ENCODE data around the gene TBR1. TPM values are rescaled to one million over a fixed set of nuclear protein-coding genes. Genes with fewer than 3 reads are reported as not detected.

Gene TBR1
- 0.05 and 0.10 TPM in 2 replicates for total RNA-seq

DNA sequence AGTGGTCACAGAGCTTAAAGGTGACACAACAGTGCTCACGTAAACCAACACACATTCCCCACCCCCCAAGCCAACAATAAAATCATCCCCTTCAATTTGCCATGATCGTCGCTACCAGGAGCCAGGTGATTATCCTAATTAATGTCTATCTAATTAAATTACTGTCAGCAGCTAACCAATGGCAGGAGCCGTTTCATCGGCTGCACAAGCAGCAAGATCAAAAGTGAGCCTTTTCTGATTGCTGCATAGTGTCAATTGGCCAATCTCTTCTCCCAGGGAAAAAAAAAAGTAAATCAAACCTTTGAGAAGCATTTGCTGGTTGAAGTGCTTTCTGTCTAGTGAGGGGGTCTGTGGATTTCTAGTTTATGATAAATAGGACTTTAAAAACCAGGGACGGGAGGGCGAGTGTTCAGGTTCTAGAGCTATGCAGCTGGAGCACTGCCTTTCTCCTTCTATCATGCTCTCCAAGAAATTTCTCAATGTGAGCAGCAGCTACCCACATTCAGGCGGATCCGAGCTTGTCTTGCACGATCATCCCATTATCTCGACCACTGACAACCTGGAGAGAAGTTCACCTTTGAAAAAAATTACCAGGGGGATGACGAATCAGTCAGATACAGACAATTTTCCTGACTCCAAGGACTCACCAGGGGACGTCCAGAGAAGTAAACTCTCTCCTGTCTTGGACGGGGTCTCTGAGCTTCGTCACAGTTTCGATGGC is at the start of gene TBR1:
TSS of gene TBR1 (plus strand) at position 311 of the 721 bp plus-strand sequence. CDS start at position 425, 114 bp downstream.
- intact Hi-C loops (cut with micrococcal nuclease), result loop anchor here (1.0 to 5.0 kb wide), 3 partner anchors 9 to 174 kb away; partner anchors contain the start of gene PSMD14

DNA sequence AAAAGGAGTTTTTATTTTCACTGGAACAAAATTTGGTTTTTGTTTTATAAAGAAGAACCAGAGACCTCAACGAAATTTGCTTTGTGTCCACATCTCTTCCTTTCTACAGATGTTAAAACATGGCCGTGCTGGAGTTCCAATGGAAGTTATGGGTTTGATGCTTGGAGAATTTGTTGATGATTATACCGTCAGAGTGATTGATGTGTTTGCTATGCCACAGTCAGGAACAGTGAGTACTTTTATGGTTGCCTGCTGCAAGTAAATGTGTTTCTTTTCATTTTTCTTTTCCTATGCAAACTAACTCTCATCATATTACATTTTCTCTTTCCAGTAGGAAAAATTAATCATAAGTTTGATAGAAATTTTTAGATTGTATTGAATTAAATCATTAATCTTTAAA is 48.4 kb upstream of the TBR1 start:
- intact Hi-C loops (cut with micrococcal nuclease), result no loop called here

DNA sequence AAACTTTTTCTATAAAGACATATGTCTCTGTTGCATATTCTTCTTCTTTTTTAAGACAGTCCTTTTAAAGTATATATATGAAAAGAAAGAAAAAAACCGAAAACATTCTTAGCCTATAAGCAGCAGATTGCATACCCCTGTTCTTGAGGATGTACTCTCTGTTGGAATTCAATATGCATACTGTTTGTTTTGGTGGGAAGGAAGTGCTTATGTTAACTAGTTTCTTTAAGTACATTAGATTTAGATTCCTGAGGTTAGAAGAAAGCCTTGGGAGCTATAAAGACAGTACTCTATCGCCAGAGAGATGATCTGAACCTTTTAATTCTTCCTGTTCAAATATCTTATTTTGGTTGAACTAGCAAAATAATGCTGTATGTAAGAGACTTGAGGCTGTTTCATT is 46.8 kb upstream of the TBR1 start:
- intact Hi-C loops (cut with micrococcal nuclease), result no loop called here

DNA sequence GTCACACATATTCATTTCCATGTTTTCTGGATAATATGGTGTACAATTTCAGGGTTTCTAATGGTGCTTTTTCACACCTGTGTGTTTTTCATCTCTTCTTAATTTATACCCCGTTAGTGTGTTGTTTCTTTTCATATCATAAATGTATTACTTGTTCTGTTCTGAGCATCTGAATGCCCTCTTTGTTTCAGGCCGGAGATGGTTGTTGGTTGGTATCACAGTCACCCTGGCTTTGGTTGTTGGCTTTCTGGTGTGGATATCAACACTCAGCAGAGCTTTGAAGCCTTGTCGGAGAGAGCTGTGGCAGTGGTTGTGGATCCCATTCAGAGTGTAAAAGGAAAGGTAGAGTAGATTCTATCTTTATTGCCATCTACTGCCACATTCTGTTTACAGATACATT is 45.1 kb upstream of the TBR1 start:
- intact Hi-C loops (cut with micrococcal nuclease), result no loop called here

DNA sequence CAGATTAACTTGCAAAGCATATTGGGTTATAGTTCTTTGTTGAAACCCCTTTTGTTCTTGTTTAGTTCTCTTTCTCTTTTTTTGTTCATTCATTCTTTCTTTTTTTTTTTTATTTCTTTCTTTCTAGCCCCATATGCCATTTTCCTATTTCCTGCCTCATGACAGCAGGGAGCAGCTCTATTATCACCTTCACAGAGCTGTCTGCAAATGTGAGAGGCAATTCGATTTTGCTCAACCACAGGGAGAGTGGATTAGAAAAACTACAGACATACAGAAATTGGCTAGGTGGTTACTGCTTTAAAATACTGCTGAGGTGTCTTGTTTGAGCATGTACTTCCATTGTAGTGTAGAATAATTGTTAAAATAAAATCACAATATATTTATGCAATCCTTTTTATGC is 44.2 kb upstream of the TBR1 start:
- intact Hi-C loops (cut with micrococcal nuclease), result no loop called here

DNA sequence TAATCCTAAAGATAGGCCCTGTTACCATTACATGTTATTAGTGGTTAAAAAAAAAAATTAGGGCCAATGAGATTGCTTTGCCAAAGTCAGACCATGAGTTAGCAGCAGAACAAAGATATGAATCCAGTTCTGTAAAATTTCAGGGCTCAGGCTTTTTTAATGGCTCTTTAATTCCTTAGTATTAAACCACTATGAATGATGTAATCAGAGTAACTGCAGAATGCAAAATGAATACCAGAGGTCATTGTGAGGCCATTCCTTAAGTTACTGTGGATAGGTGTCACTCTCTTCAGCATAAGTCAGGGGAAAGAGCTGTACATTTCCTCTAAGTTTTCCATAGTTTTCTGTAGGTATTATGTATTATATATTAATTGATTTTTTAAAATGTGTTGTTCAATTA is 42.2 kb upstream of the TBR1 start:
- intact Hi-C loops (cut with micrococcal nuclease), result no loop called here

DNA sequence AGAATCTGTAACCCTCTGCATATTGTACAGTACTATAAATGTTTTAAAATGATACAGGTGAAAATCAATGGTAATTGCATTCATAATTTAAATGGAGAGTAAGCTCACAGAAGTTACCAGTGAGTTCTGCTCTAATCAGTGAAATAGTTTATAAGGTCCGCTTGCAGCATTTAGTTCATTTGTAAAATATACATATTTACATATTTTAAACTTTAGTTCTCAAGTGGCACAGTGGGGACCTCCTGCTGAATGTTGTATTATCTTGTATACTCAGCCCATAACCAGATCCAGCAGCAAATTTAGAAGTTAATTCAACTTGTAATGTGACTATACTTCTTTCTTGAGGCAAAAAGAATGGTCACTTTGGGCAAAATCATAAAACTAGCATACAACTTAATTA is 41.7 kb upstream of the TBR1 start:
- intact Hi-C loops (cut with micrococcal nuclease), result no loop called here

DNA sequence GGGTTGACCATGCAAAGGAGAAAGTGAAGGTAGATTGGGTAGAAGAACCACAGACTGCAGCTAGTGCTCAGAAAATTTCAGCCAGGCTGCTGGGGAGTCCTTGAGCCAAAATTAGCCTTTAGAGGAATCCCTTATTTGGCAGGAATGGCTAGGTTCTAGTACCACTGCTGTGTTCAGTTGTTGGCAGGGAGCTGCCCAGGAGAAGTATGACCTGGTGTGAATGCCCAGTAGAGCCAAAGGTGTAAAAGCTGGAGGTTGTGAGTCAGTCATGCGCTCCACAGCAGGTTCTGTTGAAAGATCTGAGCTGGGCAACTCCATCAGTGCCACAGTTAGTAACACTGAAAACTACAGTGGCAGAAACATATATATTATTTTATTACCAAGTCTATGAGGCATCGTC is 36.4 kb upstream of the TBR1 start:
- intact Hi-C loops (cut with micrococcal nuclease), result loop anchor here (5.0 to 10.0 kb wide), 5 partner anchors 33 to 1665 kb away; partner anchors contain the start of genes IFIH1, MARCHF7 and TANK

DNA sequence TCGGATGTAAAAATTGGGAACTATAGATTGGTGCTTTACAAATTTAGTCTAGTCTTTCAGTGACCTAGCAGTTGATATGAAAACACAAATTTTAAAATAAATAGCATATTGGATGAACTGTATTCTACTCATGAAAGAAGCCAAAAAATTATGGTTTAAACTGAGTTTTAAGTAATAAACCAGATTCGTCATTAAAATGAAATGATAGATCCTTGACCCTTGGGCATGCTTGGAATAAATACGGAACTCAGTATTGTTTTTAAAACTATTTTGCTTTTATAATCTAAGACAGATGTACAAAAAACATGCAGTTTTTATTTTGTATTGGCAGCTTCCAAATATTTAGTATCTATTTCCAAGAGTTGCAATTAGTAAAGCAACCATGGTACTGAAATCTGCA is 34.6 kb upstream of the TBR1 start:
- intact Hi-C loops (cut with micrococcal nuclease), result loop anchor here (10.0 kb wide), 4 partner anchors 217 to 1667 kb away; partner anchors contain the start of genes IFIH1, MARCHF7 and TANK

DNA sequence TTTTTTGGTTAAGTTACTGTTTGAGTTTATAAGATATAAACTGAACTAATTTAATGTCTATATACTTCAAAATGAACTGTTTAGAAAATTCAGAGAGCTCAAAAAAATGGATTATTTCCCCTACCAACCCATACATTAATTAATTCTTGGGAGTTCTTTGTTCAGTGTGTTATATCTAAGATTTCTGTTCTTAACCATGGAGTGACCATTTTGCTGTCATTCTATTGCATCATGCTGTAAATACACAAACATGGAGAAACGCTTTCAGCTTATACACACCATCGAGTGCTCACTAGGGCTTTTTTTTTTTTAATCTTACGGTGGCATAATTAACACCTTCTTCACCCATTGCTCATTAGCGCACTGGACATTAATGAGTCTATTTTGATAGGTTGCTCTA is 33.4 kb upstream of the TBR1 start:
- intact Hi-C loops (cut with micrococcal nuclease), result loop anchor here (10.0 kb wide), 4 partner anchors 218 to 1668 kb away; partner anchors contain the start of genes IFIH1, MARCHF7 and TANK

DNA sequence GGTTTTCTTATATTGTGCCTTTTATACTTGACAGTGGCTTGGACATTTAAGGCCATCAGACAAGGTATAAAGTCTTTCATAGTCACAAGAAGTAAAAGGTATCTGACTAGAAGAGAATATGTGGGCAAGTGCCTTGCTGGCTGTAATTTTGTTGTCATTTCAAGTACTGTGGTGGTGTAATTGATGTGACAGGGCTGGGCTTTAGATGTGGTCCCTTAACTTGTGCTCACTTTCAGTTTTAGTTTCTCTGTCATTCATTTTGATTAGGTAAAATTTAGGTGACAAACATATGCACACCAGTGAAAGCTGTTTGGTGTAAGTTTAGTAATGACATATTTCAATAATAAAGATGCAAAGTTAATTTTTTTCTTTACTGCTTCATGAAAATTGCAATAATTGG is 31.2 kb upstream of the TBR1 start:
- intact Hi-C loops (cut with micrococcal nuclease), result loop anchor here (1.0 to 10.0 kb wide), 7 partner anchors 77 to 1670 kb away; partner anchors contain the start of genes IFIH1, MARCHF7, PSMD14 and TANK

DNA sequence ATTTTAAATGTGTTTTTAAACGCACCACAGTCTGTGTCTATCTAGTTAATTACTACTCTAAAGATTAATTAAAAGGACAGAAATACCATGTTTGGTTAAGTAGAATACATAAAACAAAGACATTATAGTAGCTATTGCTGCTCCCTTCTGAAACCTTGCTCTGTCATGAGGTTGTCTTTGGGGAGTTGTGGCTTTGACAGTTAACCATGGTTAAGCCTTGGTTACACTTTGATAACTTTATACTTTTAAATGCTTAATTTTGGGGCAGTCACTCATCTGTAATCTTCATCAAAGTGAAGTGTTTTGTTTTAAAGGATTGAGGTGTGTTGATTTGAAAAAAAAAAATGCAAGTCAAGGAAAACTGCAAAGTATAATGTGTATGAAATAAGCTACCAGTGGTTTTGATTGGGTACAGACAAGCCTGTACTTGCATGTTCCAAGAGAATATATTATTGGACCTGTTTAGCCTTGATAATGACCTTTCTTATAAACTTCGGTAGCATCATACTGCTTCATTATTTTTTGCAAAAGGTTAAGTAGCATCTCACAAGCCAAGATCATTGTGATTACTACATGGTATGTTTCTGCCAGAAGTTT is 29.8 kb upstream of the TBR1 start:
- intact Hi-C loops (cut with micrococcal nuclease), result loop anchor here (5.0 to 10.0 kb wide), 5 partner anchors 222 to 1672 kb away; partner anchors contain the start of genes IFIH1, MARCHF7 and TANK

DNA sequence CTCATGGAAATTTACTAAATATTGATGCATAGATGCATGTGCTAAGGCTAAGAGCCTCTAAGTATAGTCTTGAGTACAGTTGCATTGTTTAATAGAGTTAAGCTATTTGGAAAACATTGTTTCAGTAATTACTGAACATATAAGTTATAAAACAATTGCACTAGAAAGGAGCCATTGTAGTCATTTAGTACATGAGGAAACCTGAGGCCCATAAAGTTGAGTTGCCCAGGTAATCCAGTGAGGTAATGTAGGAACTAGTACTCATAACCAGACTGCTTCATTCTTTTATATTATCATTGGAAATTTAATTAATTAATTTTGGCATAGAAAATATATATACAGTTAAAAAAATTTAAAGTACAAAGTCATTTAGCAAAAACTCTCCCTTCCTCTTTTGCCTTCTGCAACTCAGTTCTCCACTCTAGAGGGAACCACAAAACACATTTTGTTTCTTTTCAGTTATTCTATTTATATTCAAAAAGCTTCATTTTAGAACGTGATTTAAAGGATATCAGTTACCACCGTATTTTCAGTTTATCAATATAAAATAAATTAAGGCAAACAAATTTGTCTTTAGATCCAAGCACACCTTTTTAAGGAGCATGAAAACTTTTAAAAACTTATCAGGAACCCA is 27.8 kb upstream of the TBR1 start:
- intact Hi-C loops (cut with micrococcal nuclease), result loop anchor here (5.0 to 10.0 kb wide), 5 partner anchors 223 to 1673 kb away; partner anchors contain the start of genes IFIH1, MARCHF7 and TANK

DNA sequence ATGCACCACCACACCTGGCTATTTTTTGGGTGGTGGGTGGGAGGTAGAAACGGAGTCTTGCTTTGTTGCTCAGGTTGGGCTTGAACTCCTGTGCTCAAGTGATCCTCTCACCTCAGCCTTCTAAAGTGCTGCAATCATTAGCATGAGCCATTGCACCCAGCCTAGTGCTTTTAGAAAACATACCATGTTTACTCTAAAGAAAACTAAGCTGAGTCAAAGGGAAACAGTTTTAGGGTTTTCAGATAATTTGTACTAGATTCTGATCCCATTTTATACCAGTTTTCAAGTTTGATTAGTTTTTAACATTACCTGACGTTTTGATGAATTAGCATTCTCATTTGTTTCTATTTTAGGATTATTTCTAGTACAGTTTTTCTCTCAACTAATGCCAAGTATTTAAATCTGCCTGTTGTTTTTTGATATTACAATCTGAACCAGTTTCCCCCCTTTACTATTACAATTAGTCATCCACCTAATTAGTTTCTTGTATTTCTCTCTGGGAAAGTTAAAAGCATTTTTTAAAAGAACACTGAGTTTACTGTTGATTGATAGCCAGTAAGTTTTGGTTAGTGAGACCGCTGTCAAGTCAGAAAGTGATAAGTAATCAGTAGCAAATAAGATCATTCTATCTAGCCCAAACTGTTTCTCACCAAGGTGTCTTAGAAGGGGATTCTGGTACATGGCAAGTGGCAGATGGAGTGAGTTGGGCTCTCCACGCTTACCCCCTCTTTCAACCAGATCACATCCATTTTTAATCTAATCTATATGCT is 24.2 kb upstream of the TBR1 start:
- intact Hi-C loops (cut with micrococcal nuclease), result no loop called here

DNA sequence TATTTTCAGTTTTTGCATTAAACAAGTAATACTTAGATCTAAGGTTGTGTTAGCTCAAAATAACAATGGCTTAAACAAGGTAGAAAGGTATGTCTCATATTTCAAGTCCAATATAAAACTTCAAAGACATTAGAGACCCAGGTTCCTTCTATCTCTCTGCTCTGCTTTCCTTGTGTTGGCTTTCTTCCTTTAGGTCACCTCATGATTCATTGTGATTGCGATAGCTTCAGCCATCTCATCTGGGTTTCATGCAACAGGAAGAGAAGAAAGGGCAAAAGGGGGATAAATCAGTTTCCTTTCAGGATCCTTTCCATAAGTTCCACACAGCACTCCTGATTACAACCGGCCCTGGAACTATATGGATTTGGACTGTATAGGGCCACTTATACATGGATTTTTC is 16.0 kb upstream of the TBR1 start:
- intact Hi-C loops (cut with micrococcal nuclease), result no loop called here

DNA sequence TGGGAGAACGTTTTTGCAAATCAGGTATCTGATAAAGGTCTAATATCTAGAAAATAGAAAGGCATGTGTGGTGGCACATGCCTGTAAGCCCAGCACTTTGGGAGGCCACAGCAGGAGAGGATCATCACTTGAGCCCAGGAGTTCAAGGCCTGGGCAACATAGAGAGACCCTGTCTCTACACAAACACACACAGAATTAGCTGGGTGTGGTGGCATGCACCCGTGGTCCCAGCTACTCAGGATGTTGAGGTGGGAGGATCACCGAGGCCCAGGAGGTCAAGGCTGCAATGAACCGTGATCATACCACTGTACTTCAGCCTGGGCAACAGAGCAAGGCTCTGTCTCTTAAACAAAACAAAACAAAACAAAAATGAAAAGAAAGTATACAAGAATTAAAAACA is 13.8 kb upstream of the TBR1 start:
- intact Hi-C loops (cut with micrococcal nuclease), result no loop called here

DNA sequence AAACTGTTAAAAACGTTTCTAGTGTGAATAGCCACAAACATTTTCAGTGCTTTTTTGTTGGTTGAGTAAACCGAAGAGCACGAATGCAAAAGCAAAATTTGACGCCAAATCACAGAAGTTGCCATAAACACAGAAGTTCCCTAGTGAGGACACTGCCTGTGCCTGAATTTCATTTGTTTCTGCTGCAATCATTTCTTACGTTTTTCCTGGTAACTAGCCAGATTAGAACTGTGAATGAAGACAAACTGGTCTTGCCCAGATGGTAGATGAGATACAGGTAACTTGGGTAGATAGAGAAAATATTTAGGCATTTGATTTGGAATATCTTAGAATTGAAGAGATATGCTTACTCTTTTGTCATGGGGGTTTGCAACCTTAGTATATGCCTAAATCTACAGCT is 9.8 kb upstream of the TBR1 start:
- intact Hi-C loops (cut with micrococcal nuclease), result no loop called here

DNA sequence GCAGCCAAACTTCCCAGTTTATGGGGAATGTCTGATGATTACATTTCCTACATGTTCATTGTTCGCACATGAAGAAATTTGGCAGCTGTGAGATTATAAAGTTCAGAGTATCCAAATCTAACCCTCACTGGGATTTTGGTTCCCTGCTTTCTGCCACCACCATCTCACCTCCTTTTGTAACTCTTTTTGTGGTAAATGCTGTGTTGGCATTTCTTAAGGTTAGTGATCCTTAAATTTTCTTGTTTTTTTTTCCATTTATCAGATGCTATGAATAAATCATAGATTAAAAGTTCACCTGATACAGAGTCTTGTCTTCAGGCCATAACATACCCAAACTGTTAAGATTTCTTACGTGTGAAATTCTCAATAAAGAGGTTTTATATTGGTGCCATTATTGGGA is 8.5 kb upstream of the TBR1 start:
- intact Hi-C loops (cut with micrococcal nuclease), result no loop called here

DNA sequence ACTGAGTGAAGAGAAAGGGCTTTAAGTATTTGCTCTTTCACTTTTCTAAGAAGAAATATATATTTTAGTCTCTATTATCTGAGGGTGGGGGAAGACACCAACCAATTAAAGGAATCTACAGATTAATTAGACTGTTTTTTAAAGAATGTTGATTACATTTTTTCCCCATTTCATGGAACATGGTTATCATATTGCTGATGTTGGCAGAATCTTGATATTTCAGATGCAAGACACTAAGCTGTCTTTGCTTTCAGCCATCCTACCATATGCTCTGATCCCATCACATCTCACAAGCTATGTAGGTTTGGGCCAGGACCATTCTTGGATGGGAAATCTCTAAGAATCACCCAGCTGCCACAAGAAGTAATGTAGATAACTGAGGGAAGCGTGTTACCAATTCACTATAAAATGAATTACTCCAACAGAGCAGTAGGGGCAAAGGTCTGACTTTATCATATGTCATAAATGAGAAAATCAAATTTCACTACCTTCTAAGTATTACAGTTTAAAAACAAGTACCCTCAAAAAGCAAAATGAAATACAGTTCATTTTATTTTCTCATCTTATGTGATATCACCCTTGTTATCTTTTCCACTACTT is 6.7 kb upstream of the TBR1 start:
- intact Hi-C loops (cut with micrococcal nuclease), result no loop called here

DNA sequence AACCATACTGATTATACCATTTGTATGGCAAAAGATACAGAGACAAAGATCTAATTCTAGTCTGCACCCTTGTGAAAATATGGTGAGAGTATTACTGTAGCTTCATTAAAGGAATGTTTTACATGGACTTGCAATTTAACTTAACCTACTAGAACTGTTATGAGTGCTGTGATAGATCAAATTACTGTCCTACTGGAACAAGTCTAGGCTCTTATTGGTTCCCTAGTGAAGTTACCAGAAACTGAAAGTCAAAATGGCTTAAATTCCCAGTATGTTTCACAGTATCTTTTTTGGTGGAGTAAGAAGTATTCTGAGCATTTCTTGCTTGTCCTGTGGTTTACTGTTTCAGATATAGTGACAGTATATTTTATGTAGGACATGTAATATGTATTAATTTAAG is 3.8 kb upstream of the TBR1 start:
- intact Hi-C loops (cut with micrococcal nuclease), result loop anchor here (5.0 kb wide), 1 partner anchor 35 kb away; no protein-coding TSS in a partner anchor
